Body of pancreas (tissue), 4 donors: ENCODE measurements around the gene ADGRL1. TPM values are rescaled to one million over a fixed set of nuclear protein-coding genes. Genes with fewer than 3 reads are reported as not detected.

ENCODE experiments used
- ATAC-seq: fragments of 150-250 bp; one replicate; pipeline ENCODE4 v1.9.1; 2016
- DNase-seq, 4 donors: peaks; one replicate each; pipeline ENCODE4 v3.0.0-alpha.2; 2019
- H3K27ac ChIP-seq, 4 donors: fragments of 200-600 bp; sonication (generic); 1 replicate in 3 of 4; 2 replicates in 1 of 4; pipeline versions ENCODE4 v1.5.1 to v1.6.1; 2016 to 2019; ENCODE audit warnings: mild to moderate bottlenecking in 1 of 4, mixed read lengths in 1 of 4, moderate library complexity in 1 of 4
- H3K27me3 ChIP-seq, 2 donors: fragments of 200-600 bp; sonication (generic); one replicate each; pipeline ENCODE4 v1.6.0; 2016; ENCODE audit warnings: mild to moderate bottlenecking in 1 of 2
- H3K36me3 ChIP-seq, 2 donors: fragments of 200-600 bp; sonication (generic); replicated peaks in 1 of 2; 2 replicates each; pipeline ENCODE4 v1.5.1; 2016; ENCODE audit warnings: low read depth in 2 of 2; ENCODE audit not compliant: insufficient read depth in 1 of 2
- H3K4me1 ChIP-seq: fragments of 200-600 bp; sonication (generic); one replicate; pipeline ENCODE4 v1.6.0; 2016
- H3K4me3 ChIP-seq, 2 donors: fragments of 200-600 bp; sonication (generic); 1 replicate in 1 of 2; 2 replicates in 1 of 2; pipeline ENCODE4 v1.5.1; 2016 to 2019
- H3K9me3 ChIP-seq, 3 donors: fragments of 200-600 bp; sonication (generic); 1 replicate in 2 of 3; 2 replicates in 1 of 3; pipeline ENCODE4 v1.5.1; 2016
- CTCF ChIP-seq, 7 experiments: fragments of 450-650 bp in 4 of 7; fragments of 200-600 bp in 3 of 7; sonication (generic) in 3 of 7; IDR thresholded peaks; one replicate each; pipeline ENCODE4 v1.5.1; 2016 to 2019; ENCODE audit warnings: antibody characterized with exemption in 7 of 7
- POLR2A ChIP-seq, 3 donors: fragments of 450-650 bp; IDR thresholded peaks; one replicate each; pipeline ENCODE4 v1.6.1; 2016; ENCODE audit warnings: antibody characterized with exemption in 3 of 3, mild to moderate bottlenecking in 2 of 3
- WGBS, 2 donors: methylation state at CpG; one replicate each; pipeline ENCODE4 v1.1.5; 2017; 5-methylcytosine and 5-hydroxymethylcytosine counted together
- intact Hi-C: fragments of 100-400 bp; cut with DNase I; formaldehyde crosslinking; loops from one replicate; pipeline ENCODE4 v1.15.1; 2023
- total RNA-seq, 2 donors: library from RNA; depleted of rRNA; stranded (reverse); fragments of >200 nt; gene quantifications; one replicate each; pipeline ENCODE4 v1.1.0, GENCODE V29; 2016

The ADGRL1 gene
- total RNA-seq, 2 donors from 2014 or later = 12.5 to 16.5 TPM

DNA sequence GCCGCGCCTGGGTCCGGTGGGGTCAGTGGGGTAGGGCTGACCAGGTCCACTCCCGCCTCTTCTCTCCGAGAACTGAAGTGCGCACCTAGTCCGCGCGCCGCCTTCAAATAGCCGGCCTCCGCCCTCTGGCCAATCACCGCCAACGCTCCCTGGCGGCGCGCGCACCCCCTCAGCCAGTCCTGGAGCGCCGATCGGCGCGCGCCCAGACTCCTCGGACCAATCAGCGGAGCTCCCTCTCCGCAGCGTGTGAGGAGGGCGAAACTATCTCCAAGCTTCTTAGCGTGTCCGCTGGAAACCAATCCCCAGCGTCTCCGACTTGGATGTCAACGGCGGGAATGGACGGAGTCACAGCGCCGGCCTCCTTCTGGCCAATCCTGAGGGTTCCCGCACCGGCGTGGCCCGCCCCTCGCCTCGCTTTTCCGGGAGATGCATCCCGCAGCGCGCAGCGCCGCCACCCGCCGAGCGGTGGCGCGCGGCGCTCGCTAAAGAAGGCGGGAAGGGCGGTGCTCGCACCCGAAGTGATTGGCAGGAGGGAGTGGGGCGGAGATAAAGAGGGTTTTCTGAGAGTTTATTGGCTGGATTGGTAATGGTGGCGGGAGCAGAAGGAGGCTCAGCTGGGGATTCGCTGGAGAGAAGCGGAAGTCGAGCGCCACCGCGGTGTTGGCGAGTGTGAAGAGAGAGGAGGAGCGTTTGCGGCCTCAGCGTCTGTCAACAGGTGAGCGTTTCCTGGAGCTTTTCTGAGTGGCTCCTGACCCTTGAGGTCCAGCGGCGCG lies 69.3 kb downstream of the ADGRL1 start, which contains the start of gene ASF1B:
Gene ASF1B (minus strand): TSS at position 81 of the 773 bp plus-strand sequence. CDS start 133 bp downstream, outside the sequence.
- peak in 2 of 3 donors; percentile 84 to 89 for TF ChIP-seq POLR2A (IDR thresholded peaks at IDR 0.05)
- peak; percentile 69 to 99 (median 95) for TF ChIP-seq CTCF (IDR thresholded peaks at IDR 0.05)
- H3K36me3 ChIP-seq = no peaks in the 10 kb centered on the region
- ATAC-seq (peak; percentile 90), DNase-seq (peak; percentile 98 to 99 (median 99))
- H3K9me3 ChIP-seq = no peaks in the 10 kb centered on the region
- no peaks in the 10 kb centered on the region for H3K27me3 ChIP-seq
- H3K27ac ChIP-seq = peak within 1 kb of the TSS; percentile 91 to 99 (median 95)
- 0% methylated on average over 18 to 78 of the region's 78 CpGs for WGBS, 2 donors
- intact Hi-C loops = loop anchor here (10.0 kb wide), 1 partner anchor 52 kb away; the partner anchor contains the start of gene C19orf67
- peaks cover 11% of the 10 kb centered on the region for H3K4me1 ChIP-seq
- H3K4me3 ChIP-seq = peak within 1 kb of the TSS; percentile 22 to 63

DNA sequence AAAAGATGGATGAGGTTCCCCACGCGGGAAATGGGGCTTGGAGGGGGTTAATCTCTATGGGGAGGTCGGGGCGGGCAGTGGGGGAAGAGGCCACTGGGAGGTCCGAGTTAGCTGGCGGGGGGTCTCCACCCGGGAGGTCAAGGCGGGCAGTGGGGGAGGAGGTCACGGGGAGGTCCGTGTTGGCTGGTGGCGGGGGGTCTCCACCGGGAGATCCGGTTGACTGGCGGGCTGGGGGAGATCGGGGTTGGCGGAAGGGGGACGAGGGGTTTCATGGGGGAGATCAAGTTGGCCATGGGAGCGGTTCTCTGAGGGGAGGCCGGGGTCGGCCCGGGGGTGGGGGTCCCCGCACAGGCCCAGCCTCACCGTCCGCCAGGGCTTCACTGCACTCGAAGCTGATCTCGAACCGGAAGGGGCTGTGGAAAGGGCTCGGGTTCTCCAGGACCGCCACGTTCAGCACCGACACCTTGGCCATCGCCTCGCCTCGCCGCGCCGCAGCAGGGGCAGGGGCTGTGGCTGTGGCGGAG lies 69.9 kb downstream of the ADGRL1 start:
- DNase-seq (no peak), ATAC-seq (no peak)
- Histone ChIP-seq H3K27ac (peak overlapping the region; percentile 34 to 67 (median 62)), H3K27me3 (no peaks in the 10 kb centered on the region), H3K9me3 (no peaks in the 10 kb centered on the region), H3K36me3 (no peaks in the 10 kb centered on the region), H3K4me3 (peak overlapping the region in 1 of 2 donors; percentile 26), H3K4me1 (peaks cover 11% of the 10 kb centered on the region)
- WGBS, 2 donors = 1 to 2% methylated on average over 15 to 35 of the region's 38 CpGs
- TF ChIP-seq CTCF (IDR thresholded peaks at IDR 0.05) (no peak), POLR2A (IDR thresholded peaks at IDR 0.05) (no peak)
- intact Hi-C loops = loop anchor here (10.0 kb wide), 1 partner anchor 51 kb away; the partner anchor contains the start of gene C19orf67

- TF ChIP-seq CTCF (IDR thresholded peaks at IDR 0.05) = no peak
- no peak for TF ChIP-seq POLR2A (IDR thresholded peaks at IDR 0.05)
- Histone ChIP-seq H3K36me3 (no peaks in the 10 kb centered on the region), H3K27me3 (no peaks in the 10 kb centered on the region), H3K4me1 (peaks cover 11% of the 10 kb centered on the region), H3K27ac (no peak overlapping the region), H3K4me3 (no peak overlapping the region), H3K9me3 (no peaks in the 10 kb centered on the region)
- intact Hi-C loops = loop anchor here (10.0 kb wide), 1 partner anchor 51 kb away; the partner anchor contains the start of gene C19orf67
- ATAC-seq (no peak), DNase-seq (no peak)
- 18 to 36% methylated on average over 6 of the region's 6 CpGs for WGBS, 2 donors
These were observed 70.6 kb downstream of the ADGRL1 start for GRCh38 chr19:14135355-14135754.

- DNase-seq (peak in 2 of 4 donors; percentile 41 to 50), ATAC-seq (peak; percentile 48)
- peak overlapping the region in 1 of 4 donors; percentile 27 for H3K27ac ChIP-seq
- no peaks in the 10 kb centered on the region for H3K9me3 ChIP-seq
- H3K4me1 ChIP-seq = peaks cover 9% of the 10 kb centered on the region
- TF ChIP-seq POLR2A (IDR thresholded peaks at IDR 0.05) = no peak
- no peak for TF ChIP-seq CTCF (IDR thresholded peaks at IDR 0.05)
- no peak overlapping the region for H3K4me3 ChIP-seq
- 36 to 67% methylated on average over 1 to 4 of the region's 4 CpGs for WGBS, 2 donors
- H3K27me3 ChIP-seq = no peaks in the 10 kb centered on the region
- H3K36me3 ChIP-seq = no peaks in the 10 kb centered on the region
- intact Hi-C loops = no loop called here
These were observed 78.0 kb downstream of the ADGRL1 start for GRCh38 chr19:14127929-14128509.
